SK-N-SH (cell line): ENCODE results near the gene KCNA1. TPM values are rescaled to one million over a fixed set of nuclear protein-coding genes. Genes with fewer than 3 reads are reported as not detected.
A peak's percentile ranks its signal among the peaks of the same experiment; 100 is the strongest.

Experiments
- CTCF ChIA-PET: fragments of 300-600, 350-600 bp; formaldehyde crosslinking; extraction: SDS; loops from one replicate; lab custom pipeline; 2021; lab: Yijun Ruan, JAX
- POLR2A ChIA-PET: fragments of 350-600 bp; sonication (Branson Sonifier 250); formaldehyde crosslinking; extraction: SDS; loops from one replicate; lab custom pipeline; 2020; ENCODE audit warnings: antibody characterized with exemption, inconsistent platforms; lab: Yijun Ruan, JAX
- DNase-seq: peaks from one replicate; pipeline ENCODE4 v3.0.0; 2012
- H2AFZ ChIP-seq: fragments of 200-600 bp; sonication (generic); 2 replicates; pipeline ENCODE4 v1.8.1; 2016; ENCODE audit warnings: antibody characterized with exemption, mild to moderate bottlenecking, low read depth
- H3F3A ChIP-seq: fragments of 200-600 bp; sonication (generic); replicated peaks from 2 replicates; pipeline ENCODE3; 2016; ENCODE audit warnings: antibody characterized with exemption, mild to moderate bottlenecking; ENCODE audit not compliant: insufficient read depth
- H3K27ac ChIP-seq, 2 experiments: fragments of 200-500 bp in 1 of 2; fragments of 200-600 bp in 1 of 2; sonication (Bioruptor generic) in 1 of 2; sonication (generic), shearing (Covaris generic) in 1 of 2; 2 replicates each; pipeline versions ENCODE4 v1.5.1 to v1.6.1; 2014 to 2016; ENCODE audit warnings: low read depth in 2 of 2, inconsistent platforms in 1 of 2, low read length in 1 of 2, mild to moderate bottlenecking in 1 of 2, mixed read lengths in 1 of 2
- H3K27me3 ChIP-seq: fragments of 200-600 bp; sonication (generic), shearing (Covaris generic); 2 replicates; pipeline ENCODE4 v1.6.1; 2016; ENCODE audit warnings: mixed run types; ENCODE audit not compliant: insufficient read depth
- H3K36me3 ChIP-seq, 2 experiments: fragments of 200-500 bp in 1 of 2; fragments of 200-600 bp in 1 of 2; sonication (Bioruptor generic) in 1 of 2; sonication (generic) in 1 of 2; replicated peaks in 1 of 2; 2 replicates each; pipeline versions ENCODE3 to v1.5.1; 2014 to 2016; ENCODE audit warnings: low read length in 1 of 2, mild to moderate bottlenecking in 1 of 2; ENCODE audit not compliant: insufficient read depth in 2 of 2, control insufficient read depth in 1 of 2
- H3K4me1 ChIP-seq, 2 experiments: fragments of 200-500 bp in 1 of 2; fragments of 200-600 bp in 1 of 2; sonication (Bioruptor generic) in 1 of 2; sonication (generic), shearing (Covaris generic) in 1 of 2; 2 replicates each; pipeline versions ENCODE4 v1.5.1 to v1.6.1; 2014 to 2016; ENCODE audit warnings: low read depth in 1 of 2, low read length in 1 of 2, mixed run types in 1 of 2; ENCODE audit not compliant: insufficient read depth in 2 of 2, control insufficient read depth in 1 of 2
- H3K4me2 ChIP-seq: fragments of 200-600 bp; sonication (generic), shearing (Covaris generic); 2 replicates; pipeline ENCODE4 v1.6.1; 2017; ENCODE audit warnings: mixed run types
- H3K4me3 ChIP-seq, 2 experiments: fragments of 200-500 bp in 1 of 2; fragments of 200-600 bp in 1 of 2; sonication (Bioruptor generic) in 1 of 2; sonication (generic), shearing (Covaris generic) in 1 of 2; 2 replicates each; pipeline versions ENCODE4 v1.5.1 to v1.8.1; 2014 to 2016; ENCODE audit warnings: low read depth in 2 of 2, inconsistent platforms in 1 of 2, low read length in 1 of 2, mild to moderate bottlenecking in 1 of 2, mixed read lengths in 1 of 2, moderate library complexity in 1 of 2
- H3K79me2 ChIP-seq: fragments of 200-600 bp; sonication (generic); 2 replicates; pipeline ENCODE4 v1.8.1; 2017; ENCODE audit warnings: mild to moderate bottlenecking; ENCODE audit not compliant: insufficient read depth
- H3K9ac ChIP-seq: fragments of 200-600 bp; sonication (generic); 2 replicates; pipeline ENCODE4 v1.6.1; 2017; ENCODE audit warnings: mixed run types
- H3K9me2 ChIP-seq: fragments of 200-600 bp; sonication (generic); 2 replicates; pipeline ENCODE4 v1.6.1; 2017; ENCODE audit warnings: mixed run types
- H3K9me3 ChIP-seq: fragments of 200-600 bp; sonication (generic); 2 replicates; pipeline ENCODE4 v1.6.1; 2017; ENCODE audit warnings: mixed run types, mild to moderate bottlenecking, moderate library complexity
- H4K20me1 ChIP-seq: fragments of 200-600 bp; sonication (generic); 2 replicates; pipeline ENCODE4 v1.6.1; 2017; ENCODE audit warnings: mild to moderate bottlenecking, mixed run types; ENCODE audit not compliant: insufficient read depth
- FOSL2 ChIP-seq: IDR thresholded peaks from 2 replicates; pipeline ENCODE4 v1.4.0; 2012; ENCODE audit warnings: low read depth, mild to moderate bottlenecking, moderate library complexity, borderline replicate concordance
- FOXJ3 ChIP-seq: sonication (generic); formaldehyde crosslinking; IDR thresholded peaks from 2 replicates; pipeline ENCODE4 v1.5.1; 2020; ENCODE audit warnings: mild to moderate bottlenecking, missing genetic modification reagents
- FOXM1 ChIP-seq: IDR thresholded peaks from 2 replicates; pipeline ENCODE4 v1.4.0; 2012; ENCODE audit warnings: low read depth, mild to moderate bottlenecking
- MEF2A ChIP-seq: IDR thresholded peaks from 2 replicates; pipeline ENCODE4 v1.4.0; 2012; ENCODE audit warnings: low read depth, borderline replicate concordance
- POLR2AphosphoS5 ChIP-seq: IDR thresholded peaks from 2 replicates; pipeline ENCODE4 v1.6.1; 2012; ENCODE audit warnings: low read depth, low read length
- RCOR1 ChIP-seq: fragments of 150-350 bp; IDR thresholded peaks from 2 replicates; pipeline ENCODE4 v1.6.1; 2017; ENCODE audit warnings: antibody characterized with exemption, low read length
- REST ChIP-seq: IDR thresholded peaks from 2 replicates; pipeline ENCODE4 v1.6.1; 2012; ENCODE audit warnings: mild to moderate bottlenecking, low read depth, low read length, moderate library complexity
- TAF1 ChIP-seq: IDR thresholded peaks from 2 replicates; pipeline ENCODE4 v1.6.1; 2012; ENCODE audit warnings: low read depth, mild to moderate bottlenecking, low read length, moderate library complexity, borderline replicate concordance
- ZBTB33 ChIP-seq: IDR thresholded peaks from 2 replicates; pipeline ENCODE4 v1.4.0; 2012; ENCODE audit warnings: low read depth, borderline replicate concordance
- WGBS: methylation state at CpG from one replicate; pipeline ENCODE4 v1.1.6; 2017; ENCODE audit warnings: low lambda C conversion rate; 5-methylcytosine and 5-hydroxymethylcytosine counted together
- polyA plus RNA-seq, 3 experiments: library from polyadenylated mRNA; depleted of rRNA; stranded (reverse); fragments of >200 nt; gene quantifications; 2 replicates each; pipeline ENCODE4 v1.2.3, GENCODE V29; 2012

The KCNA1 gene
- polyA plus RNA-seq, 1 of the 3 experiments (the other 2 are of a cell fraction): not detected

GRCh38 chr12:4943938-4944284 lies 34.2 kb downstream of the KCNA1 start:
- Histone ChIP-seq H3K4me1 (no peaks in the 10 kb centered on the region), H3K9me3 (no peaks in the 10 kb centered on the region), H3K27ac (no peak overlapping the region), H3K27me3 (peaks cover 42% of the 10 kb centered on the region; the same call in 1 of the 2 replicates), H3K9me2 (no peaks in the 10 kb centered on the region), H2AFZ (no peak overlapping the region), H3K79me2 (no peaks in the 10 kb centered on the region), H3K9ac (no peak overlapping the region)
- CTCF ChIA-PET: no interaction called here
- WGBS: 24% methylated on average over 3 of the region's 4 CpGs
- TF ChIP-seq TAF1 (no peak), FOXM1 (no peak), REST (no peak)
- TF ChIP-seq, all 33 proteins: peak for 0
- Histone ChIP-seq H3K36me3 (no peaks in the 10 kb centered on the region), H3F3A (no peaks in the 10 kb centered on the region), H4K20me1 (no peaks in the 10 kb centered on the region), H3K4me3 (no peak overlapping the region), H3K4me2 (no peak overlapping the region; the same call in 1 of the 2 replicates)
- no peak for DNase-seq
- POLR2A ChIA-PET: no interaction called here

- 0 out of 2 replicates have a peak overlapping the region, but pooled peaks have one; percentile 41 for H2AFZ ChIP-seq
- H3K4me2 ChIP-seq: no peak overlapping the region
- H3K4me1 ChIP-seq: no peaks in the 10 kb centered on the region
- no peak for DNase-seq
- H3K36me3 ChIP-seq: no peaks in the 10 kb centered on the region
- TF ChIP-seq POLR2AphosphoS5: no peak
- no peak for TF ChIP-seq ZBTB33
- TF ChIP-seq MEF2A: no peak
- TF ChIP-seq FOSL2: no peak
- no peak for TF ChIP-seq FOXJ3 (CRISPR knock-in tag)
- TF ChIP-seq REST: no peak
- no peak for TF ChIP-seq RCOR1
- no peak for TF ChIP-seq FOXM1
- no peaks in the 10 kb centered on the region for H3K9me3 ChIP-seq
- H4K20me1 ChIP-seq: no peaks in the 10 kb centered on the region
- H3F3A ChIP-seq: no peaks in the 10 kb centered on the region
- peaks cover 38% of the 10 kb centered on the region; the same call in 1 of the 2 replicates for H3K27me3 ChIP-seq
- WGBS: 26% methylated on average over 12 of the region's 12 CpGs
- ChIA-PET POLR2A (no interaction called here), CTCF (interaction anchor here (0.8 to 1.7 kb wide), 2 partner anchors 89 to 92 kb away, joined by 3 to 5 read pairs; no protein-coding TSS in a partner anchor)
- no peaks in the 10 kb centered on the region for H3K9me2 ChIP-seq
- H3K4me3 ChIP-seq: no peak overlapping the region
- no peaks in the 10 kb centered on the region for H3K79me2 ChIP-seq
- no peak overlapping the region for H3K9ac ChIP-seq
- H3K27ac ChIP-seq: no peak overlapping the region
Observed at GRCh38 chr12:4947253-4947652, 37.5 kb downstream of the KCNA1 start.
